HG02763 (cell line): Measurements from ENCODE around the gene BAZ1B.
"Not testable (repeated sequence)": the region's sequence is repeated elsewhere in the genome, so short reads cannot be mapped to it uniquely, and the experiment has no call there.

Source experiments
- ATAC-seq: cut with Tn5 transposase; IDR thresholded peaks from one replicate; pipeline ENCODE4 v1.9.1; 2021; ENCODE audit warnings: mild to moderate bottlenecking, moderate library complexity; ENCODE audit not compliant: unreplicated experiment

The BAZ1B gene

GRCh38 chr7:73429215-73429614 lies 92.9 kb downstream of the BAZ1B start:
- ATAC-seq, result no peak

- no peak for ATAC-seq
These were observed 93.9 kb downstream of the BAZ1B start for GRCh38 chr7:73427902-73428787.

- no peak for ATAC-seq
These were observed 96.1 kb downstream of the BAZ1B start for GRCh38 chr7:73426016-73426415.

- ATAC-seq, result no peak
These were observed 96.6 kb downstream of the BAZ1B start for GRCh38 chr7:73425356-73425983.

GRCh38 chr7:73424489-73424885 lies 97.6 kb downstream of the BAZ1B start:
- no peak for ATAC-seq

GRCh38 chr7:73423519-73424488 lies 98.3 kb downstream of the BAZ1B start:
- no peak for ATAC-seq

- not testable (repeated sequence) for ATAC-seq
These were observed 101.5 kb downstream of the BAZ1B start for GRCh38 chr7:73420610-73421009.

- not testable (repeated sequence) for ATAC-seq
These were observed 102.1 kb downstream of the BAZ1B start for GRCh38 chr7:73420016-73420415.

- no peak for ATAC-seq
These were observed 103.9 kb downstream of the BAZ1B start for GRCh38 chr7:73418113-73418703.

GRCh38 chr7:73410541-73411131 lies 111.5 kb downstream of the BAZ1B start:
- not testable (repeated sequence) for ATAC-seq

- not testable (repeated sequence) for ATAC-seq
These were observed 117.2 kb downstream of the BAZ1B start for GRCh38 chr7:73404860-73405259.

- ATAC-seq, result not testable (repeated sequence)
These were observed 122.7 kb downstream of the BAZ1B start for GRCh38 chr7:73399185-73400050.

- ATAC-seq, result no peak
These were observed 124.4 kb downstream of the BAZ1B start for GRCh38 chr7:73397521-73398281.

GRCh38 chr7:73395538-73396503 lies 126.3 kb downstream of the BAZ1B start:
- no peak for ATAC-seq

GRCh38 chr7:73394422-73394821 lies 127.7 kb downstream of the BAZ1B start:
- no peak for ATAC-seq

- no peak for ATAC-seq
These were observed 130.7 kb downstream of the BAZ1B start for GRCh38 chr7:73391396-73391795.
